HG02938 (cell line): Measurements from ENCODE around the gene OTOL1.

Experiments
- ATAC-seq: cut with Tn5 transposase; IDR thresholded peaks from one replicate; pipeline ENCODE4 v1.9.1; 2021; ENCODE audit warnings: mild to moderate bottlenecking, moderate library complexity; ENCODE audit not compliant: unreplicated experiment

Gene OTOL1

DNA sequence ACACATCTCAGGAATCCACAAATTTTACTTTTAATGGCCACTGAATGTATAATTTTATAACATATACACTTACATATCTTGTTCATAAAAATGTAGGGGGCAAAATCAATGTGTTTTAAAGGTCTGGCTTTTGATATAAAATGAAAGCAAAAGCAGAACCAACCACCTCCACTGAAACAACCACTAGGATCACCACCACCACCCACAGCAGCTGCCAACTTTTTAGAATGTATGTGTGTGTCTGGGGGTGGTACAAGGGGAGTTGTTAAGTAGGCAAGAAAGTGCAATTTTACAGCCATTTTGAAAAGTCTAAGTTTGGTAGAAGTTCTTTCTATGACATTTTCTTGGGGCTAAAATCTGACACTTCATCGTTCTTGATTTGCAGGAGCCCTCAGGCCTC is 44.0 kb downstream of the OTOL1 start:
- peak; percentile 73 for ATAC-seq

DNA sequence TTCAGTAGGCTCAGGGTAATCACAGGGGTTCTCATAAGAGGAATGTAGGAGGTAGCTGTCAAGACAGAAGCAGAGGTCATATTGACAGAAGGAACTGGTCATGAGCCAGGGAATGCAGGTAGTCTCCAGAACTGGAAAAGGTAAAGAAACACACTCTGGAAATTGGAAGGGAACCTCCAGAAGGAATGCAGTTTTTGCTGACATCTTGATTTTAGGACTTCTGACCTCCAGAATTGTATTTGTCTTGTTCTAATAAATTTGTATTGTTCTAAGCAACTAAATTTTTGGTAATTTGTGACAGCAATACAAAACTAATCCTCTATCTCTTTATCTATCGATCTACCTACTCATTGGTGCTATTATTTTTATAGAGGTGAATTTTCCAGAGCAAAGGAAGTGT is 49.2 kb downstream of the OTOL1 start:
- no peak for ATAC-seq

DNA sequence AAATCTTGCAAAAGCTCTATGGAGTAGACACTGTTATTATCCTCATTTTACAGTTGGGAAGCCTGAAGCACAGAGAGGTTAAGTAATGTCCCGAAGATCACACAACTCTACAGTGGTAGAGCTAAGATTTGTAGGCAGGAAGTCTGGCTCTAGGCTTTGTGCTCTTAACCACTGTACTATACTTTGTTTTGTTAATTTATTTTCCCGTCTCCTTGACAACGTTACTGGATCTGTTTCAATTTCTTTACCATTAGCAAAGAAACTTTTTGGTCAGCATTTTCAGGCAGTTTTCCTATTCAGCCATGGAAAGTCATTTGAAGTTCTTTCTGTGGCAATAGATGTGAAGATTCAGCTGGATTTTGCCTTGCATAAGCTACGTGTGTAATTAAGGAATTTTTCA is 51.7 kb downstream of the OTOL1 start:
- ATAC-seq, result no peak

DNA sequence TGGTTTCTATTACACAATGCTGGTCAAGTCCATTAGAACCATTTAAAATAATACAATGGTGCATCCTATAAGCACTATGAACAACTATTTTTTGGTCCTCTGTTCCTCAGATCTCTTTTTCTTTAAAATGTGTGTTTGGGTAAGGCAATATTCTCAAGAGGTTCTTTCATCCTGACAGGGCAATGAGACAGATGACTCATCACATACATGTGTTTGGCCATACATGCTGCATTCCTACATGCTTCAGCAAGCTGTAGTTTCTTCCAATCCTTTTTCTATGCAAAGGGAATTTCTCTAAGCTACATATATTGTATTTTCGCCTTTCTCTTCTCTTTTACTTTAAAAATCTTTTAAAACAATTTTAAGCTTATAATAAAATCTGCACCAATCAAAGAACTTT is 52.7 kb downstream of the OTOL1 start:
- ATAC-seq, result no peak

DNA sequence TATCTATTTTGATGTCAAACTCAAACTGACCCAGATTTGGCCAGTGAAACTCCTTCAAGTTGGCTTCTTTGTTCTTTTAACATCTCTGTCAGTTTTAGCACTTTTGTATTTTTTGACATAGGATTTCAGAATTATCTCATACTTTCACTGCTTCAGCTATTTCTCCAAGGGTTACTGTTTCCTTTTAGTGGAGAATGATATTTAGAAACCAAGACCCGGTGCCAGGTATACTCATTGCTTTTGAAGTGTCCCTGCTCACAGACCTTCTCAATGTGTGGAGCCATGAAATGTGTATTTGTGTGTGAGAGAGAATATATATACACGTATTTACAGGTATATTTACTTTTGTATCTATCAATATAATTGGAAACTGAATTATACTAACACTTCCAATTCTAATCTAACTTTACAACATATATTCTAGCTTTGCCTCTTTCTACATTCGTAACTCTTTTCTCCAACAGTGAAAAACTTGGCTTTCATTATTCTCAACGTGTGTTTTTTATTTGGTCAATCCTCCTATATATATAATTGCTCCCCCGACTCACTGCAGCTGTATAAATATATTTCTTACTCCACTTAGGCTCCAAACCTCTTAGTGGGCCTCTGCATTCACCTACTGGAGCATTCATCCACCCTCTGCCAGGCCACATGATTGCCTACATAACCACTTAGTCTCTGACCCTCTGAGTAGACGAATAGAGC is 54.0 kb downstream of the OTOL1 start:
- no peak for ATAC-seq

DNA sequence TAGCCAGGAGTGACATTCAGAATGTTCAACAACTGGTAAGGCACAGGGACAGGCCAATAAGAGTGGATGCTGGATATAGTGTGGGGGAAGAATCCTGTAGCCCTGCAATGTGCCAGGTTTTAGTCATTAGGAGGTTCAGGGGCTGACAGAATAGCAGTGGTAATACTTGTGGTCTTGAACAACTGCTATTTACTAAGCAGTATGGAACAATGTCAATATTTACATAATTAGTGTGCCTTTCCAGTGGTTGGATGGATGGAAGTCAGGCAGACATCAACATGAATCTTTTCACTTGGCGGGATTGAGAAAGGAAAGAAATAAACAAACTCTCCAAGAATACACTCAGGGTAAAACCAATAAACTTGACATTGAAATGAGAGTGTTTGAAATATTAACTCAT is 55.1 kb downstream of the OTOL1 start:
- ATAC-seq, result no peak

DNA sequence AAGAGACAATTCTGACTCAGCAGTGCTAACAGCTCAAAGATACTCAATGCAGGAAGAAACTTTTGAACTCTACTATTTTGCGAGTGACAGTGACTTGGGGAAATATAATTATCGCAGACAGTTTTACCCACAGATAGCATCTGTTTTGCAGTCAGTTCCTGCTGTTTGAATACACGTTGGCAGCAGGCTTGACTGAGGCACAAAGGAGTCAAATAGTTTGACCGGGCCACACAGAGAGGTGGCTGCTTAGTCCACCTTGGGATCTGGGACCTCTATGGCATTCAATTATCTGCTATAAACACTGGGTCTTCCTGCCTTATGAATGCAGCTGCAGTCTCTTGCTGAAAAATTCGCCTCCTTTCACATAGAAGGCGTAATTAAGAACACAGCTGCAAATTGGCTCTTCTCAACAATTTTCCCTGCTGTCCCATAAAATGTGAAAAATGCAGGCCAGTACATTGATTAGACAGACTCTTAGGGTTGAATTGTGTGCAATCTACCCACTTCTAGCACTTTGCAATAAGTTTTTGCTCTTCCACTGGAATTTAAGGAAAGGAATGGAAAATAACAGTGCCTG is 56.5 kb downstream of the OTOL1 start:
- no peak for ATAC-seq
